ENCODE measurements around the gene SGK1.
"Not testable (repeated sequence)": the region's sequence is repeated elsewhere in the genome, so short reads cannot be mapped to it uniquely, and the experiment has no call there.

The SGK1 gene

GRCh38 chr6:134328138-134328537 lies 10.2 kb upstream of the SGK1 start:
- DNase-seq (ENCODE audit: low read depth) = no peak

GRCh38 chr6:134326192-134326591 lies 8.3 kb upstream of the SGK1 start:
- DNase-seq (ENCODE audit: low read depth) = not testable (repeated sequence)

DNA sequence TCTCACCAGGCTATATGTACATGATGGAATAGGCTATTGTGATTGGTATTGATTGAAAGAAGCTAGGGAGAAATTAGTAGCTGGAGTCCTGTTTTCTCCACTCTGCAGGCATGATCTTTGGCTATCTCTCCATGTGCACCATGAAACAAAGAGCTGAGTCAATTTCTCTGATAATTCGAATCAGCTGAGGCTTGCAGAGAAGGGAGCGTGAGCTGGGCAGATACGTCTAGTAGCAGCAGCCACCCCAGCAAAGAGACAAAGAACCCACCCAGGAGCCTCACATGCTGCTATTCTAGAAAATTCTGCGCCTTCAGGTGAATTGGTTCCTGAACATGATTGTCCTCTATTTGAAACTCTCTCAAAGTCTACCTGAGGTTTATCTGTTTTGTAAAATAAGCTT lies 6.9 kb upstream of the SGK1 start:
- no peak for DNase-seq (ENCODE audit: low read depth)

GRCh38 chr6:134324141-134324540 lies 6.2 kb upstream of the SGK1 start:
- no peak for DNase-seq (ENCODE audit: low read depth)

- no peak for DNase-seq (ENCODE audit: low read depth)
Measured at GRCh38 chr6:134323698-134324097, 5.8 kb upstream of the SGK1 start.

- DNase-seq (ENCODE audit: low read depth) = no peak
Measured at GRCh38 chr6:134323294-134323693, 5.4 kb upstream of the SGK1 start.

- DNase-seq (ENCODE audit: low read depth) = no peak
Measured at GRCh38 chr6:134322216-134322615, 4.3 kb upstream of the SGK1 start.

GRCh38 chr6:134321246-134321645 lies 3.3 kb upstream of the SGK1 start:
- no peak for DNase-seq (ENCODE audit: low read depth)

DNA sequence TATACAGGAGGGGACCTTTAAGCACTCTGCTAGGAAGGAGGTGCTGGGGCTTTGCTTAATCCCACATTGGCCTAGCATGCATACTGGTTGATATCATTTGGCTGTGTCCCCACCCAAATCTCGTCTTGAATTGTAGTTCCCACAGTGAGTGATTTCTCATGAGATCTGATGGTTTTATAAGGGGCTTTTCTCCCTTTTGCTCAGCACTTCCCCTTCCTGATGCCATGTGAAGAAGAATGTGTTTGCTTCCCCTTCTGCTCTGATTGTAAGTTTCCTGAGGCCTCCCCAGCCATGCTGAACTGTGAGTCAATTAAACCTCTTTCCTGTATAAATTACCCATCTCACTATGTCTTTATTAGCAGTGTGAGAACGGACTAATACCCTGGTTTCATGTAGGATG lies 1.8 kb upstream of the SGK1 start:
- not testable (repeated sequence) for DNase-seq (ENCODE audit: low read depth)

- no peak for DNase-seq (ENCODE audit: low read depth)
Measured at GRCh38 chr6:134318974-134319281, 1.0 kb upstream of the SGK1 start.

DNA sequence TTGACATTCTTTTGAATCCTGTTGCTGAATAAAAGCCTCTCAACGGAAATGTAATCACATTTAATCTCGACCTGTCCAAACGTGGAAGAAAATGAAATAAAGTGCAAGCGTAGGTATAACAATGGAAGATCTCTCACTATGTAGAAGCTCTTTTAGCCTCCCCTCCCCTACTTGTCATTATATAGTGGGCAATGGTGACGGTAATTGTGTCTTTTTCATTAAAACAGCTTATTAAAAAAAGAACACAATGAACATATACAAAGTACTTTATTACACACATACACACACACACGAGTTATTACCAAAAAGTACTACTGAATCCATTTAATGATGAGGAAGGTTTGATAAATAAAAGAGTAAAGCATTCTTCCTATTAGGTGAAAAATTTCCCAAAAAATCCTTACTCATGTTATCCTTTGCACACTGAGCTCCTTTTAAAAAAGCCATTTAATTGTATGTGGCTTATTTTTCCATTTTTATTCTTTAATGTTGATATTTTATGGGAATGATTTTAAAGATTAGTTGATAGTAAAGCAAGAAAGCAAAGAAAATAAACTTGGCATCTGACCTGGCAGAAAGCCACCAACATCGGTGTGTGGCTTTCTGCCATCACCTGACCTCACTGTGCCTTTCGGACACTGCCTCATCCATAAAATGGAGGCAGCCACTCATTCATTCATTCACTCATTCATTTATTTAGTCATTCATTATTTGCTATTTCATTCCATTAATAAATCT lies 493 bp upstream of the SGK1 start:
- no peak for DNase-seq (ENCODE audit: low read depth)

DNA sequence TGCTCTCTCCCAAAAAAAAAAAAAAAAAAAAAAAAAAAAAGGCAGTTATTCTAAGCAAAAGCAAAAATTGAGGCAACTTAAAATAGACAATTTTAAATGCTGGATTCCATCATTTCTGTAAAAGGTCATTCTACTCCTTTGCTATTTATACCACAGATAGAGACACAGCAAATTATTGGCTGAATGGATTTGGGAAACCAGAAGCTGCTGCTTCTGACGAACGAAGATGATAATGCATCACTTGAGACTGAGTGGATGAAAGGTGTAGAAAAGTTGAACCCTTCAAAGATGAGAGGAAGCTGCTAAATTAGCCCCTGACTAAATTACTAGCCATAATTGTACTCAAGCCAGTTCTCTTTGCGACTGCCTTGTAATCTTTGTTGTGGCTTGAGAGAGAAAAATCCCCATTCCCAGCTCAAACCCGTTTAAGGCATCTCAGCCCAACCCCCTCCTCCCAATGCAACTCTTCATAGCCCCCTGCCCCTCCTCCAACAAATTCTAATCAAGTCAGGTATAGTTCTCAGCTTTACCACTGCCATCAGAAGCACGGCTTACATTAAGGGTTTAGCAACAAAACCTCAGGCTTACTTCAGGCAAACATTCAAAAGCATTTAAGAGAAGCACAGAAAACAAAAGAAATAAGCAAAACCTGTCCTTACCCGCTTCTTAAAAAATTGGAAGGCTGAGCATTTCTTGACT lies 1.0 kb downstream of the SGK1 start:
- no peak for DNase-seq (ENCODE audit: low read depth)

DNA sequence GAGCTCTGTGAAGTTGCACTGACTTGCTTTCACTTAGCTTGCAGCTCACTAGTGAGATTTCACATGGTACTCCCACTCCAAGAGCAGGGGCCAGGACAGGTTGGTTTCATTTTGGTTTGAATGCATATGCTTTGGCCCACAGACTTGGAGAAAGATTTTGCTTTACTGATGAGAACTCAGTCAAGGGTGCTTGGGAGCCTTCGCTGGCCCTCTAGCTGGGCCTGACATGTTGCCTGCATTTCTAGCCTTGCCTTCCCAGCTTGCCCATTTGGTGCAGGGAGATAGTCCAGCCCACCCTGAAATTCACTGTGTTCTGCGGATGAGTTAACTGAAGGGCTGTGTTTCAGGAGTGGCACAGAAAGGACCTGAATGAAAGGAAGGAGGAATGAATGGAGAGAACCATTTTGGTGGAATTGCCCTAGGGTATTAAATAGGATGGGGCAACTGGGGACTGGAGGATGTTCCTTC lies 1.9 kb downstream of the SGK1 start:
- DNase-seq (ENCODE audit: low read depth) = no peak

DNA sequence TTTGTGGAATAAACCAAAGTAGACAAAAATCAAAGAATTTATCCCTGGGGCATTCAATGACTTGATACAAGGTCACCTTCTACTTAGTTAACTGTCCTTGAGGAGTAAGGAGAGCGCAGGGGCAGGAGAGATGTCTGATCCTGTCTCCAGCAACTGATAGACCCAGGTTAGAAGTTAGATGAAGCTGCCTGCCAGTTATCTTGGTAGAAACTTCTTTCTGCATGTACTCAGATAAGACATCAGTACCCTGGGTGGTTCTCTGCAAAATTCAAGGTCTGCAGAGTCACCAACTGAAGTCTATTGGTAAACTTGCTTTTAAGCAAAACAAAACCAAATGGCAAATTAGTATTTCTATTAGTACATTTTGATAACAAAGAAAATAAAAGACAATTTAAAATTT lies 2.7 kb downstream of the SGK1 start:
- DNase-seq (ENCODE audit: low read depth) = no peak

GRCh38 chr6:134314006-134314821 lies 3.7 kb downstream of the SGK1 start:
- DNase-seq (ENCODE audit: low read depth) = no peak

GRCh38 chr6:134312038-134312660 lies 5.8 kb downstream of the SGK1 start:
- DNase-seq (ENCODE audit: low read depth) = no peak

DNA sequence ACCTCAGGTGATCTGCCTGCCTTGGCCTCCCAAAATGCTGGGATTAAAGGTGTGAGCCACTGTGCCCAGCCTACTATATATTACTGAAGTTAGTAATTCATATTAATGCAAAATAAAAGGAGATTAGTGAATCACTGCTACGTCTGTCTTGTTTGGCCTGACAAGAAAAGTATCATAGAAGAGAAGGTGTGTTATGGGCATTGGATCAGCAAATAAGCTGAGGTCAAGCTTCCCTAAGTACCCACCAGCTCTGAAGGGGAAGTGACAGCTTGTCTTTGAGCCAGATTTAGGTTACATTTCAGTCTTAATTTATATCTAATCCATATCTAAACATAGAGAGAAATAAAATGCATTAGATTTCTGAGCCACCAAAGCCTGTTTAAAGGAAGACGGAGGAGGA lies 7.1 kb downstream of the SGK1 start:
- DNase-seq (ENCODE audit: low read depth) = no peak

GRCh38 chr6:134309983-134310605 lies 7.8 kb downstream of the SGK1 start:
- DNase-seq (ENCODE audit: low read depth) = no peak

GRCh38 chr6:134309227-134309626 lies 8.7 kb downstream of the SGK1 start:
- DNase-seq (ENCODE audit: low read depth) = no peak

DNA sequence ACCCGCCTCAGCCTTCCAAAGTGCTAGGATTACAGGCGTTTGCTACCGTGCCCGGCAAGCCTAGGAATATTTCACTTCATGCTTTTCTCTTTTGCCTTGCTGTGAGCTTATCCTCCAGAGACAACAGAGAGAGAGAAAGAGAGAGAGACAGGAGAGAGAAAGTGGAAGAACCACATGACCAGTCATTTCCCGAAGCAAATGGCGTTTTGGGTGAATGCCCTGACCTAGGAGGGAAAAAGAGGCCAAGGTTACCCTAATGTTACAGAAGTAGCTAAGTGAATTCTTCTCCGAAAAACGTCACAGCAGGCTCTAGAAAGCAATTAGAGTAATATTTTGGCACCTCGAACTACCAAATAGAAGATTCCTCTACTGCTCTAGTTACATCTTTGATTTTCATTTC lies 9.1 kb downstream of the SGK1 start:
- no peak for DNase-seq (ENCODE audit: low read depth)

DNA sequence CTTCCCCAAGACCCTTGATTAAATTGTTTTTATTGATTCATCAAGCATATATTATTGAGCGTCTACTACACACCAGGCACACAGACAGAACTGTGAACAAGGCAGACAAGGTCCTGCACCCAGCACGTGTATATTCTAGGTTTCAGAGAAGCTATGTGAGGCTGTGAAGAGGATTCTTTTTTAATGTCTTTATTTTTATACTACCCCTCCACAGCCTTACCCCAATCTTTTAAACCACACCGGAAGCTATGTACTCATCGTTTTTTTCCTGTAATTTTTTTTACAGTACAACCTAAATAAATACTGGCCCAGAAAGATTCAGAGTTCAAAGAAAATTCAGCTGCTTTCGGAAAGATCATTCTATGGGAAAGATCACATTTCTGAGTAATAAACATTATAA lies 10.0 kb downstream of the SGK1 start:
- no peak for DNase-seq (ENCODE audit: low read depth)

GRCh38 chr6:134307075-134307474 lies 10.8 kb downstream of the SGK1 start:
- DNase-seq (ENCODE audit: low read depth) = no peak

Data from activated T-cell treated with anti-CD3 and anti-CD28 coated beads for 24 hours (primary cell).